ENCODE measurements around the gene ARPC5L. TPM values are rescaled to one million over a fixed set of nuclear protein-coding genes. Genes with fewer than 3 reads are reported as not detected.

The ARPC5L gene
- total RNA-seq, 2 donors from 2014 or later: 215 to 218 TPM

- peaks cover 12 to 16% of the 10 kb centered on the region in 2 donors for H3K4me1 Mint-ChIP-seq (ENCODE audit: low read depth in 2 of 2)
- ATAC-seq: no peak
- no peaks in the 10 kb centered on the region for H3K36me3 Mint-ChIP-seq
- DNase-seq (ENCODE audit: low spot score): peak; percentile 56
- H3K4me3 Mint-ChIP-seq: peak overlapping the region; percentile 69
- H3K27me3 Mint-ChIP-seq: no peaks in the 10 kb centered on the region
- peak overlapping the region; percentile 21 to 81 for H3K27ac Mint-ChIP-seq
- H3K9me3 Mint-ChIP-seq: no peaks in the 10 kb centered on the region
These were observed 9.7 kb upstream of the ARPC5L start for GRCh38 chr9:124852121-124852828.

GRCh38 chr9:124852829-124853531 is 8.9 kb upstream of the ARPC5L start, which contains the start of gene WDR38:
Gene WDR38, plus strand, starts transcription at chr9:124853460. Its CDS starts 72 bp downstream, at chr9:124853532.
- H3K4me3 Mint-ChIP-seq: peak within 1 kb of the TSS; percentile 69
- no peaks in the 10 kb centered on the region for H3K36me3 Mint-ChIP-seq
- ATAC-seq (peak; percentile 89 to 95), DNase-seq (ENCODE audit: low spot score) (peak; percentile 96)
- H3K27ac Mint-ChIP-seq: peak within 1 kb of the TSS; percentile 62 to 81
- H3K4me1 Mint-ChIP-seq (ENCODE audit: low read depth in 2 of 2): peaks cover 12 to 16% of the 10 kb centered on the region in 2 donors
- H3K9me3 Mint-ChIP-seq: no peaks in the 10 kb centered on the region
- H3K27me3 Mint-ChIP-seq: no peaks in the 10 kb centered on the region

- Mint-ChIP-seq H3K4me3 (peak overlapping the region; percentile 69), H3K36me3 (no peaks in the 10 kb centered on the region), H3K27me3 (no peaks in the 10 kb centered on the region), H3K27ac (peak overlapping the region in 1 of 2 donors; percentile 81), H3K9me3 (no peaks in the 10 kb centered on the region), H3K4me1 (ENCODE audit: low read depth in 2 of 2) (peaks cover 12 to 16% of the 10 kb centered on the region in 2 donors)
- peak; percentile 54 for DNase-seq (ENCODE audit: low spot score)
- ATAC-seq: no peak
These were observed 8.3 kb upstream of the ARPC5L start for GRCh38 chr9:124853605-124854143.

- no peak overlapping the region for H3K4me3 Mint-ChIP-seq
- H3K36me3 Mint-ChIP-seq: no peaks in the 10 kb centered on the region
- peaks cover 12 to 16% of the 10 kb centered on the region in 2 donors for H3K4me1 Mint-ChIP-seq (ENCODE audit: low read depth in 2 of 2)
- H3K27ac Mint-ChIP-seq: peak overlapping the region in 1 of 2 donors; percentile 62
- ATAC-seq: no peak
- H3K9me3 Mint-ChIP-seq: no peaks in the 10 kb centered on the region
- no peak for DNase-seq (ENCODE audit: low spot score)
- no peaks in the 10 kb centered on the region for H3K27me3 Mint-ChIP-seq
These were observed 7.8 kb upstream of the ARPC5L start for GRCh38 chr9:124854161-124854560.

- no peaks in the 10 kb centered on the region for H3K9me3 Mint-ChIP-seq
- H3K4me3 Mint-ChIP-seq: peak overlapping the region; percentile 4
- DNase-seq (ENCODE audit: low spot score): no peak
- H3K27me3 Mint-ChIP-seq: no peaks in the 10 kb centered on the region
- peaks cover 17 to 22% of the 10 kb centered on the region in 2 donors for H3K4me1 Mint-ChIP-seq (ENCODE audit: low read depth in 2 of 2)
- ATAC-seq: no peak
- peaks cover 6% of the 10 kb centered on the region for H3K36me3 Mint-ChIP-seq
- H3K27ac Mint-ChIP-seq: peak overlapping the region; percentile 62 to 66
These were observed 7.1 kb upstream of the ARPC5L start for GRCh38 chr9:124854822-124855221.

- peak overlapping the region; percentile 62 to 66 for H3K27ac Mint-ChIP-seq
- DNase-seq (ENCODE audit: low spot score): no peak
These were observed 6.4 kb upstream of the ARPC5L start for GRCh38 chr9:124855566-124855943.

GRCh38 chr9:124855944-124856765 is 5.8 kb upstream of the ARPC5L start:
- DNase-seq (ENCODE audit: low spot score) (no peak), ATAC-seq (peak in 1 of 2 donors; percentile 2)
- H3K27me3 Mint-ChIP-seq: no peaks in the 10 kb centered on the region
- no peaks in the 10 kb centered on the region for H3K9me3 Mint-ChIP-seq
- peak overlapping the region in 1 of 2 donors; percentile 62 for H3K27ac Mint-ChIP-seq
- H3K36me3 Mint-ChIP-seq: peaks cover 14% of the 10 kb centered on the region
- H3K4me3 Mint-ChIP-seq: no peak overlapping the region
- peaks cover 27 to 28% of the 10 kb centered on the region in 2 donors for H3K4me1 Mint-ChIP-seq (ENCODE audit: low read depth in 2 of 2)

More at GRCh38 chr9:124855566-124855943, 6.4 kb upstream of the ARPC5L start:
- H3K9me3 Mint-ChIP-seq: no peaks in the 10 kb centered on the region
- no peak overlapping the region for H3K4me3 Mint-ChIP-seq
- H3K4me1 Mint-ChIP-seq (ENCODE audit: low read depth in 2 of 2): peaks cover 24 to 29% of the 10 kb centered on the region in 2 donors
- peaks cover 13% of the 10 kb centered on the region for H3K36me3 Mint-ChIP-seq
- no peaks in the 10 kb centered on the region for H3K27me3 Mint-ChIP-seq
- ATAC-seq: no peak

GRCh38 chr9:124857533-124858162 is 4.3 kb upstream of the ARPC5L start:
- peaks cover 27 to 28% of the 10 kb centered on the region in 2 donors for H3K4me1 Mint-ChIP-seq (ENCODE audit: low read depth in 2 of 2)
- no peak overlapping the region for H3K27ac Mint-ChIP-seq
- no peak for DNase-seq (ENCODE audit: low spot score)

GRCh38 chr9:124858330-124859046 is 3.4 kb upstream of the ARPC5L start:
- Mint-ChIP-seq H3K27me3 (no peaks in the 10 kb centered on the region), H3K27ac (peak overlapping the region in 1 of 2 donors; percentile 84), H3K4me1 (ENCODE audit: low read depth in 2 of 2) (peaks cover 24 to 26% of the 10 kb centered on the region in 2 donors), H3K4me3 (peak overlapping the region; percentile 94), H3K36me3 (peaks cover 14% of the 10 kb centered on the region), H3K9me3 (no peaks in the 10 kb centered on the region)
- ATAC-seq (no peak), DNase-seq (ENCODE audit: low spot score) (no peak)

More at GRCh38 chr9:124857533-124858162, 4.3 kb upstream of the ARPC5L start:
- Mint-ChIP-seq H3K9me3 (no peaks in the 10 kb centered on the region), H3K4me3 (no peak overlapping the region), H3K27me3 (no peaks in the 10 kb centered on the region), H3K36me3 (peaks cover 14% of the 10 kb centered on the region)
- ATAC-seq: no peak

GRCh38 chr9:124859803-124860581 is 1.9 kb upstream of the ARPC5L start:
- no peaks in the 10 kb centered on the region for H3K9me3 Mint-ChIP-seq
- no peak for DNase-seq (ENCODE audit: low spot score)
- H3K36me3 Mint-ChIP-seq: peaks cover 14% of the 10 kb centered on the region
- H3K27me3 Mint-ChIP-seq: no peaks in the 10 kb centered on the region
- H3K4me1 Mint-ChIP-seq (ENCODE audit: low read depth in 2 of 2): peaks cover 22 to 27% of the 10 kb centered on the region in 2 donors
- peak overlapping the region; percentile 94 for H3K4me3 Mint-ChIP-seq
- no peak for ATAC-seq
- peak overlapping the region; percentile 84 to 95 for H3K27ac Mint-ChIP-seq

GRCh38 chr9:124860582-124861341 is 1.2 kb upstream of the ARPC5L start:
- ATAC-seq (no peak), DNase-seq (ENCODE audit: low spot score) (no peak)
- H3K9me3 Mint-ChIP-seq: no peaks in the 10 kb centered on the region
- H3K27me3 Mint-ChIP-seq: no peaks in the 10 kb centered on the region
- peaks cover 18 to 24% of the 10 kb centered on the region in 2 donors for H3K4me1 Mint-ChIP-seq (ENCODE audit: low read depth in 2 of 2)
- H3K4me3 Mint-ChIP-seq: peak overlapping the region; percentile 94
- peaks cover 14% of the 10 kb centered on the region for H3K36me3 Mint-ChIP-seq
- H3K27ac Mint-ChIP-seq: peak overlapping the region; percentile 84 to 95
